GM12875 (cell line): ENCODE measurements around the gene LSM11.
"Not testable (repeated sequence)": the region's sequence is repeated elsewhere in the genome, so short reads cannot be mapped to it uniquely, and the experiment has no call there.

ENCODE experiments used
- H3K4me3 ChIP-seq: one replicate; pipeline ENCODE4 v1.5.1; 2011; ENCODE audit warnings: low read depth, low read length, control low read depth
- CTCF ChIP-seq: IDR thresholded peaks from 2 replicates; pipeline ENCODE4 v1.5.1; 2011; ENCODE audit warnings: low read depth, mild to moderate bottlenecking, control low read depth, inconsistent platforms, low read length, moderate library complexity, borderline replicate concordance; ENCODE audit not compliant: insufficient read depth

LSM11 gene

GRCh38 chr5:157743163-157744050, at the start of gene LSM11:
Gene LSM11, plus strand, starts transcription at chr5:157743712. Its CDS starts 39 bp downstream, at chr5:157743751.
- H3K4me3 ChIP-seq: peak within 1 kb of the TSS; percentile 86
- TF ChIP-seq CTCF: peak; percentile 100

GRCh38 chr5:157693816-157694215, 49.7 kb upstream of the LSM11 start:
- H3K4me3 ChIP-seq: not testable (repeated sequence)

GRCh38 chr5:157696154-157696553, 47.4 kb upstream of the LSM11 start:
- not testable (repeated sequence) for H3K4me3 ChIP-seq

GRCh38 chr5:157698674-157699073, 44.8 kb upstream of the LSM11 start:
- H3K4me3 ChIP-seq: not testable (repeated sequence)

- H3K4me3 ChIP-seq: no peak overlapping the region
- TF ChIP-seq CTCF: no peak
Observed at GRCh38 chr5:157703736-157704135, 39.8 kb upstream of the LSM11 start.

GRCh38 chr5:157708866-157709265, 34.6 kb upstream of the LSM11 start:
- no peak for TF ChIP-seq CTCF
- no peak overlapping the region for H3K4me3 ChIP-seq

GRCh38 chr5:157709346-157709745, 34.2 kb upstream of the LSM11 start:
- TF ChIP-seq CTCF: no peak
- no peak overlapping the region for H3K4me3 ChIP-seq

- H3K4me3 ChIP-seq: no peak overlapping the region
- no peak for TF ChIP-seq CTCF
Observed at GRCh38 chr5:157710431-157710830, 33.1 kb upstream of the LSM11 start.

GRCh38 chr5:157710882-157711281, 32.6 kb upstream of the LSM11 start:
- TF ChIP-seq CTCF: no peak
- H3K4me3 ChIP-seq: no peak overlapping the region
